PC-9 (cell line): ENCODE measurements around the gene SPRYD3.

Experiments used
- CTCF ChIP-seq: fragments of 200-600 bp; sonication (generic); conservative IDR thresholded peaks from 2 replicates; pipeline ENCODE4 v1.6.1; 2017; ENCODE audit warnings: mixed run types, antibody characterized with exemption, mild to moderate bottlenecking, moderate library complexity
- EZH2 ChIP-seq: fragments of 200-600 bp; sonication (generic); IDR thresholded peaks from 2 replicates; pipeline ENCODE4 v1.8.0; 2017; ENCODE audit warnings: antibody characterized with exemption, low read depth

- TF ChIP-seq CTCF, result no peak
- TF ChIP-seq EZH2, result no peak
Measured at GRCh38 chr12:53045696-53046045, 33.5 kb downstream of the SPRYD3 start.
